SK-N-SH (cell line): ENCODE data around the gene NOBOX.

Experiments
- CHD2 ChIP-seq: fragments of 150-350 bp; IDR thresholded peaks from 2 replicates; pipeline ENCODE4 v1.6.1; 2018; ENCODE audit warnings: low read length; ENCODE audit not compliant: partially characterized antibody
- GABPA ChIP-seq: IDR thresholded peaks from 2 replicates; pipeline ENCODE4 v1.4.0; 2012; ENCODE audit warnings: low read depth, mild to moderate bottlenecking
- MEF2A ChIP-seq: IDR thresholded peaks from 2 replicates; pipeline ENCODE4 v1.4.0; 2012; ENCODE audit warnings: low read depth, borderline replicate concordance
- RFX5 ChIP-seq: IDR thresholded peaks from 2 replicates; pipeline ENCODE4 v1.6.1; 2012; ENCODE audit warnings: mild to moderate bottlenecking, improper control_type of control experiment, low read length
- SMC3 ChIP-seq: IDR thresholded peaks from 2 replicates; pipeline ENCODE4 v1.6.1; 2012; ENCODE audit warnings: low read depth, low read length, improper control_type of control experiment
- TAF1 ChIP-seq: IDR thresholded peaks from 2 replicates; pipeline ENCODE4 v1.6.1; 2012; ENCODE audit warnings: low read depth, mild to moderate bottlenecking, low read length, moderate library complexity, borderline replicate concordance
- YY1 ChIP-seq: IDR thresholded peaks from 2 replicates; pipeline ENCODE4 v1.4.0; 2012; ENCODE audit warnings: low read depth, mild to moderate bottlenecking
- TF ChIP-seq, protein P1 (sequence below): fragments of 200-600 bp; sonication (generic); IDR thresholded peaks from 2 replicates; pipeline ENCODE4 v1.6.1; 2017; ENCODE audit warnings: antibody characterized with exemption, mild to moderate bottlenecking, moderate library complexity

GRCh38 chr7:144378651-144379050 lies 24.8 kb downstream of the NOBOX start:
- TF ChIP-seq, protein P1, sequence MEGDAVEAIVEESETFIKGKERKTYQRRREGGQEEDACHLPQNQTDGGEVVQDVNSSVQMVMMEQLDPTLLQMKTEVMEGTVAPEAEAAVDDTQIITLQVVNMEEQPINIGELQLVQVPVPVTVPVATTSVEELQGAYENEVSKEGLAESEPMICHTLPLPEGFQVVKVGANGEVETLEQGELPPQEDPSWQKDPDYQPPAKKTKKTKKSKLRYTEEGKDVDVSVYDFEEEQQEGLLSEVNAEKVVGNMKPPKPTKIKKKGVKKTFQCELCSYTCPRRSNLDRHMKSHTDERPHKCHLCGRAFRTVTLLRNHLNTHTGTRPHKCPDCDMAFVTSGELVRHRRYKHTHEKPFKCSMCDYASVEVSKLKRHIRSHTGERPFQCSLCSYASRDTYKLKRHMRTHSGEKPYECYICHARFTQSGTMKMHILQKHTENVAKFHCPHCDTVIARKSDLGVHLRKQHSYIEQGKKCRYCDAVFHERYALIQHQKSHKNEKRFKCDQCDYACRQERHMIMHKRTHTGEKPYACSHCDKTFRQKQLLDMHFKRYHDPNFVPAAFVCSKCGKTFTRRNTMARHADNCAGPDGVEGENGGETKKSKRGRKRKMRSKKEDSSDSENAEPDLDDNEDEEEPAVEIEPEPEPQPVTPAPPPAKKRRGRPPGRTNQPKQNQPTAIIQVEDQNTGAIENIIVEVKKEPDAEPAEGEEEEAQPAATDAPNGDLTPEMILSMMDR = no peak
- TF ChIP-seq CHD2 = no peak
- no peak for TF ChIP-seq YY1
- TF ChIP-seq RFX5 = no peak
- no peak for TF ChIP-seq SMC3
- TF ChIP-seq GABPA = no peak
- no peak for TF ChIP-seq TAF1
- no peak for TF ChIP-seq MEF2A
